ENCODE measurements around the gene BIRC3.

DNA sequence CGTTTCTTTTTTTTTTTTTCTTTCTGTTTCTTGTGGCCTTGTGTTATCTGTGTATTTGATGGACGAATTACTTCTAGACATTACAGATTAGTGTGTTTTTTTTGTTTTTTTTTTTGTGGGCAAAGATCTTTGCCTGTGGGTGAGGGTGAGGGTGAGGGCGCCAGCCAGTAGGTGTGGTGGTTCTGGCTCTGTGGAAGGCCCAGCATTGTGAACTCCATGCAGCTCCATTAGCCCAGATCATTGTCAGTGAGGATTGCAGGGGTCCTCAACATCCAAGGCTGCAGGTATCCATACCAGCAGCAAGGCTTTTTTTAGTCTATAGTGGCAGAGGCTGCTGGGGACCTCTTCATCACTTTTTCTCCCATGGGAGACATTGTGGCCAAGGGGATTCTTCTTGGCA is 43.4 kb downstream of the BIRC3 start:
- TF ChIP-seq, protein P1, sequence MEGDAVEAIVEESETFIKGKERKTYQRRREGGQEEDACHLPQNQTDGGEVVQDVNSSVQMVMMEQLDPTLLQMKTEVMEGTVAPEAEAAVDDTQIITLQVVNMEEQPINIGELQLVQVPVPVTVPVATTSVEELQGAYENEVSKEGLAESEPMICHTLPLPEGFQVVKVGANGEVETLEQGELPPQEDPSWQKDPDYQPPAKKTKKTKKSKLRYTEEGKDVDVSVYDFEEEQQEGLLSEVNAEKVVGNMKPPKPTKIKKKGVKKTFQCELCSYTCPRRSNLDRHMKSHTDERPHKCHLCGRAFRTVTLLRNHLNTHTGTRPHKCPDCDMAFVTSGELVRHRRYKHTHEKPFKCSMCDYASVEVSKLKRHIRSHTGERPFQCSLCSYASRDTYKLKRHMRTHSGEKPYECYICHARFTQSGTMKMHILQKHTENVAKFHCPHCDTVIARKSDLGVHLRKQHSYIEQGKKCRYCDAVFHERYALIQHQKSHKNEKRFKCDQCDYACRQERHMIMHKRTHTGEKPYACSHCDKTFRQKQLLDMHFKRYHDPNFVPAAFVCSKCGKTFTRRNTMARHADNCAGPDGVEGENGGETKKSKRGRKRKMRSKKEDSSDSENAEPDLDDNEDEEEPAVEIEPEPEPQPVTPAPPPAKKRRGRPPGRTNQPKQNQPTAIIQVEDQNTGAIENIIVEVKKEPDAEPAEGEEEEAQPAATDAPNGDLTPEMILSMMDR (IDR thresholded peaks at IDR 0.05), result no peak
- TF ChIP-seq ZFX (IDR thresholded peaks at IDR 0.05; ENCODE audit: borderline replicate concordance), result no peak

Measured in 22Rv1 (cell line).